Peyer's patch (tissue), 4 donors: ENCODE measurements around the gene DST. TPM values are rescaled to one million over a fixed set of nuclear protein-coding genes. Genes with fewer than 3 reads are reported as not detected.
A peak's percentile ranks its signal among the peaks of the same experiment; 100 is the strongest.

Source experiments
- DNase-seq, 3 donors: peaks; one replicate each; pipeline ENCODE4 v3.0.0-alpha.2; 2017 to 2019
- H3K27ac ChIP-seq, 4 donors: fragments of 200-600 bp; sonication (generic); one replicate each; pipeline ENCODE4 v1.5.1; 2016 to 2019
- H3K27me3 ChIP-seq, 2 donors: fragments of 200-600 bp; sonication (generic); one replicate each; pipeline ENCODE4 v1.5.1; 2019
- H3K36me3 ChIP-seq, 3 donors: fragments of 200-600 bp; sonication (generic); one replicate each; pipeline ENCODE4 v1.5.1; 2016 to 2019
- H3K4me1 ChIP-seq, 4 donors: fragments of 200-600 bp; sonication (generic); one replicate each; pipeline ENCODE4 v1.5.1; 2016 to 2019
- H3K4me3 ChIP-seq, 4 donors: fragments of 200-600 bp; sonication (generic); 1 replicate in 3 of 4; 2 replicates in 1 of 4; pipeline ENCODE4 v1.5.1; 2016 to 2019; ENCODE audit warnings: mild to moderate bottlenecking in 1 of 4
- H3K9me3 ChIP-seq, 4 donors: fragments of 200-600 bp; sonication (generic); one replicate each; pipeline ENCODE4 v1.5.1; 2016 to 2019; ENCODE audit warnings: mild to moderate bottlenecking in 1 of 4
- CTCF ChIP-seq, 6 experiments: fragments of 450-650 bp in 4 of 6; fragments of 200-600 bp in 2 of 6; sonication (generic) in 1 of 6; IDR thresholded peaks; one replicate each; pipeline ENCODE4 v1.5.1; 2017 to 2019; ENCODE audit warnings: antibody characterized with exemption in 6 of 6, mild to moderate bottlenecking in 3 of 6, moderate library complexity in 1 of 6
- POLR2A ChIP-seq, 2 donors: fragments of 450-650 bp; IDR thresholded peaks; one replicate each; pipeline ENCODE4 v1.5.1; 2017; ENCODE audit warnings: antibody characterized with exemption in 2 of 2, mild to moderate bottlenecking in 2 of 2, moderate library complexity in 2 of 2
- total RNA-seq, 4 donors: library from RNA; depleted of rRNA; stranded (reverse); fragments of >200 nt; gene quantifications; one replicate each; pipeline ENCODE4 v1.1.0, GENCODE V29; 2016

DST gene
- total RNA-seq, 4 donors from 2014 or later, result 243 to 320 (median 285) TPM

DNA sequence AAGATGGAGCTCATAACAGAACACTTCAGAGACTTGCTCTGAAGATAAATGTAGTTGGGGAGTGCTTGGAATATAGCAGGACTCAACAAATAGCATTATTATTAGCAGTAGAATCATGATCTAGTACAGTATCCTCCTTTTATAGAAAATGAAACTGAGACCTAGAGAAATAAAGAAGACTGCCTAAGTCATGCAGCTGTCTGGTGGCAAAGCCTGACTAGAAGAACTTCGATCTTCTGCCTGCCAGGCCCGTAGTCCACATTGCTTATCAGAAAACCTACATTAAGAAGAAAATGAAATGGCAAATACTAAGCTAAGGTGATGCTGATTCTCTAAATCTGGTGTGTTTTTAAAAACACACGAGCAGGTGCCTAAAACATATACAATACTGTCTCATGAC is 46.4 kb upstream of the DST start:
- Histone ChIP-seq H3K27me3 (no peaks in the 10 kb centered on the region), H3K4me1 (peaks cover 0 to 4% (median 0%) of the 10 kb centered on the region in 4 donors), H3K4me3 (peak overlapping the region in 2 of 4 donors; percentile 42 to 47), H3K36me3 (no peaks in the 10 kb centered on the region), H3K27ac (peak overlapping the region; percentile 8 to 87 (median 80)), H3K9me3 (no peaks in the 10 kb centered on the region)
- no peak for DNase-seq
- TF ChIP-seq CTCF (IDR thresholded peaks at IDR 0.05), result no peak
- no peak for TF ChIP-seq POLR2A (IDR thresholded peaks at IDR 0.05)

GRCh38 chr6:56688521-56688920 is 45.8 kb upstream of the DST start:
- Histone ChIP-seq H3K36me3 (no peaks in the 10 kb centered on the region), H3K27me3 (no peaks in the 10 kb centered on the region), H3K9me3 (no peaks in the 10 kb centered on the region), H3K27ac (peak overlapping the region in 2 of 4 donors; percentile 85 to 87), H3K4me1 (peaks cover 0 to 9% (median 0%) of the 10 kb centered on the region in 4 donors), H3K4me3 (peak overlapping the region in 2 of 4 donors; percentile 42 to 47)
- no peak for TF ChIP-seq CTCF (IDR thresholded peaks at IDR 0.05)
- peak in 1 of 2 donors; percentile 31 for TF ChIP-seq POLR2A (IDR thresholded peaks at IDR 0.05)
- DNase-seq, result no peak

GRCh38 chr6:56687551-56687950 is 44.9 kb upstream of the DST start:
- no peaks in the 10 kb centered on the region for H3K9me3 ChIP-seq
- no peaks in the 10 kb centered on the region for H3K36me3 ChIP-seq
- no peak overlapping the region for H3K4me3 ChIP-seq
- no peak overlapping the region for H3K27ac ChIP-seq
- H3K27me3 ChIP-seq, result no peaks in the 10 kb centered on the region
- no peak for DNase-seq
- H3K4me1 ChIP-seq, result peaks cover 0 to 12% (median 0%) of the 10 kb centered on the region in 4 donors
- TF ChIP-seq POLR2A (IDR thresholded peaks at IDR 0.05) (no peak), CTCF (IDR thresholded peaks at IDR 0.05) (no peak)

GRCh38 chr6:56686429-56686828 is 43.7 kb upstream of the DST start:
- no peaks in the 10 kb centered on the region for H3K36me3 ChIP-seq
- H3K9me3 ChIP-seq, result no peaks in the 10 kb centered on the region
- H3K27me3 ChIP-seq, result no peaks in the 10 kb centered on the region
- TF ChIP-seq POLR2A (IDR thresholded peaks at IDR 0.05) (no peak), CTCF (IDR thresholded peaks at IDR 0.05) (no peak)
- no peak overlapping the region for H3K27ac ChIP-seq
- H3K4me1 ChIP-seq, result peaks cover 0 to 12% (median 0%) of the 10 kb centered on the region in 4 donors
- no peak overlapping the region for H3K4me3 ChIP-seq
- no peak for DNase-seq

GRCh38 chr6:56685994-56686393 is 43.3 kb upstream of the DST start:
- H3K4me1 ChIP-seq, result peaks cover 0 to 12% (median 0%) of the 10 kb centered on the region in 4 donors
- no peak overlapping the region for H3K27ac ChIP-seq
- no peaks in the 10 kb centered on the region for H3K36me3 ChIP-seq
- DNase-seq, result no peak
- H3K4me3 ChIP-seq, result no peak overlapping the region
- H3K27me3 ChIP-seq, result no peaks in the 10 kb centered on the region
- TF ChIP-seq CTCF (IDR thresholded peaks at IDR 0.05) (no peak), POLR2A (IDR thresholded peaks at IDR 0.05) (no peak)
- no peaks in the 10 kb centered on the region for H3K9me3 ChIP-seq
